Adrenal gland (tissue), 5 donors: ENCODE results near the gene CRYBG1.

Experiments used
- POLR2A ChIP-seq, 2 donors: fragments of 450-650 bp; IDR thresholded peaks; one replicate each; pipeline ENCODE4 v1.6.1; 2017; ENCODE audit warnings: antibody characterized with exemption in 2 of 2, mild to moderate bottlenecking in 2 of 2, moderate library complexity in 1 of 2
- TF ChIP-seq, protein P1 (sequence below), 6 experiments: fragments of 450-650 bp in 4 of 6; fragments of 200-600 bp in 2 of 6; sonication (generic) in 1 of 6; IDR thresholded peaks; 1 replicate in 5 of 6; 2 replicates in 1 of 6; pipeline versions ENCODE4 v1.5.1 to v1.8.0; 2016 to 2021; ENCODE audit warnings: antibody characterized with exemption in 6 of 6, mild to moderate bottlenecking in 2 of 6, moderate library complexity in 1 of 6
- donor health status: DM: no; HTN: no; CAD: no.

DNA sequence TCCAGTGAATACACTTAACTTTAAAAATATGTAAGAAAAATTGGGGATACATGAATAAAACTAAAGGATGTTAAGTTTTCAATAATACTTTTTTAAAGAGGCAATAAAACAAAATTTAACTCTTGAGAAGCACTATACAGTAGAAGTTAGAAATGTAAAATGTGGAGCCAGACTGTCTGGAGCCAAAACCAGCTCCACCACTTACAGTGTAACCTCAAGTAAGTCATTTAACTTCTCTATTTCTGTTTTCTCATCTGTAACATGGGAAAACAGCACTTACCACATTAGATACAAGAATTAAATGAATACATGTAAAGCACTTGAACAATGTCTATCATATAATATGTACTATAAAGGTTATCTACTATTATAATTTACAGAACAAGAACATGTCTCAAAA, 41.7 kb upstream of the CRYBG1 start:
- TF ChIP-seq, protein P1, sequence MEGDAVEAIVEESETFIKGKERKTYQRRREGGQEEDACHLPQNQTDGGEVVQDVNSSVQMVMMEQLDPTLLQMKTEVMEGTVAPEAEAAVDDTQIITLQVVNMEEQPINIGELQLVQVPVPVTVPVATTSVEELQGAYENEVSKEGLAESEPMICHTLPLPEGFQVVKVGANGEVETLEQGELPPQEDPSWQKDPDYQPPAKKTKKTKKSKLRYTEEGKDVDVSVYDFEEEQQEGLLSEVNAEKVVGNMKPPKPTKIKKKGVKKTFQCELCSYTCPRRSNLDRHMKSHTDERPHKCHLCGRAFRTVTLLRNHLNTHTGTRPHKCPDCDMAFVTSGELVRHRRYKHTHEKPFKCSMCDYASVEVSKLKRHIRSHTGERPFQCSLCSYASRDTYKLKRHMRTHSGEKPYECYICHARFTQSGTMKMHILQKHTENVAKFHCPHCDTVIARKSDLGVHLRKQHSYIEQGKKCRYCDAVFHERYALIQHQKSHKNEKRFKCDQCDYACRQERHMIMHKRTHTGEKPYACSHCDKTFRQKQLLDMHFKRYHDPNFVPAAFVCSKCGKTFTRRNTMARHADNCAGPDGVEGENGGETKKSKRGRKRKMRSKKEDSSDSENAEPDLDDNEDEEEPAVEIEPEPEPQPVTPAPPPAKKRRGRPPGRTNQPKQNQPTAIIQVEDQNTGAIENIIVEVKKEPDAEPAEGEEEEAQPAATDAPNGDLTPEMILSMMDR (IDR thresholded peaks at IDR 0.05): no peak
- TF ChIP-seq POLR2A (IDR thresholded peaks at IDR 0.05): no peak
